SK-N-SH (cell line): ENCODE measurements around the gene NFASC.

Source experiments
- CTCF ChIP-seq: fragments of 200-600 bp; sonication (generic); IDR thresholded peaks from 2 replicates; pipeline ENCODE4 v1.6.1; 2017; ENCODE audit warnings: antibody characterized with exemption, mild to moderate bottlenecking, moderate library complexity
- EZH2phosphoT487 ChIP-seq: fragments of 200-600 bp; sonication (generic); IDR thresholded peaks from 2 replicates; pipeline ENCODE4 v1.6.1; 2017; ENCODE audit warnings: low read depth, mixed run types, mild to moderate bottlenecking, antibody characterized with exemption, moderate library complexity, borderline replicate concordance
- GATA2 ChIP-seq: sonication (generic); formaldehyde crosslinking; IDR thresholded peaks from 2 replicates; pipeline ENCODE4 v1.5.0; 2020; ENCODE audit warnings: mild to moderate bottlenecking, missing genetic modification reagents
- IRF3 ChIP-seq: fragments of 150-350 bp; IDR thresholded peaks from 2 replicates; pipeline ENCODE4 v1.6.1; 2016; ENCODE audit warnings: mild to moderate bottlenecking, low read depth, low read length
- POLR2AphosphoS5 ChIP-seq: IDR thresholded peaks from 2 replicates; pipeline ENCODE4 v1.6.1; 2012; ENCODE audit warnings: low read depth, low read length
- RAD21 ChIP-seq: IDR thresholded peaks from 2 replicates; pipeline ENCODE4 v1.6.1; 2012; ENCODE audit warnings: mild to moderate bottlenecking, low read length
- RCOR1 ChIP-seq: fragments of 150-350 bp; IDR thresholded peaks from 2 replicates; pipeline ENCODE4 v1.6.1; 2017; ENCODE audit warnings: antibody characterized with exemption, low read length
- USF2 ChIP-seq: fragments of 150-350 bp; IDR thresholded peaks from 2 replicates; pipeline ENCODE4 v1.6.1; 2017; ENCODE audit warnings: antibody characterized with exemption, low read length, low read depth, borderline replicate concordance
- YY1 ChIP-seq: IDR thresholded peaks from 2 replicates; pipeline ENCODE4 v1.4.0; 2012; ENCODE audit warnings: low read depth, mild to moderate bottlenecking

- no peak for TF ChIP-seq POLR2AphosphoS5
- no peak for TF ChIP-seq CTCF
- no peak for TF ChIP-seq RCOR1
- TF ChIP-seq RAD21, result no peak
- TF ChIP-seq GATA2, result no peak
- TF ChIP-seq YY1, result no peak
- TF ChIP-seq IRF3, result no peak
- TF ChIP-seq EZH2phosphoT487, result no peak
- TF ChIP-seq USF2, result no peak
These were observed 108.1 kb downstream of the NFASC start for GRCh38 chr1:204978782-204979181.
